ENCODE results near the gene EXOSC6.
"Not testable (repeated sequence)": the region's sequence is repeated elsewhere in the genome, so short reads cannot be mapped to it uniquely, and the experiment has no call there.

Gene EXOSC6

DNA sequence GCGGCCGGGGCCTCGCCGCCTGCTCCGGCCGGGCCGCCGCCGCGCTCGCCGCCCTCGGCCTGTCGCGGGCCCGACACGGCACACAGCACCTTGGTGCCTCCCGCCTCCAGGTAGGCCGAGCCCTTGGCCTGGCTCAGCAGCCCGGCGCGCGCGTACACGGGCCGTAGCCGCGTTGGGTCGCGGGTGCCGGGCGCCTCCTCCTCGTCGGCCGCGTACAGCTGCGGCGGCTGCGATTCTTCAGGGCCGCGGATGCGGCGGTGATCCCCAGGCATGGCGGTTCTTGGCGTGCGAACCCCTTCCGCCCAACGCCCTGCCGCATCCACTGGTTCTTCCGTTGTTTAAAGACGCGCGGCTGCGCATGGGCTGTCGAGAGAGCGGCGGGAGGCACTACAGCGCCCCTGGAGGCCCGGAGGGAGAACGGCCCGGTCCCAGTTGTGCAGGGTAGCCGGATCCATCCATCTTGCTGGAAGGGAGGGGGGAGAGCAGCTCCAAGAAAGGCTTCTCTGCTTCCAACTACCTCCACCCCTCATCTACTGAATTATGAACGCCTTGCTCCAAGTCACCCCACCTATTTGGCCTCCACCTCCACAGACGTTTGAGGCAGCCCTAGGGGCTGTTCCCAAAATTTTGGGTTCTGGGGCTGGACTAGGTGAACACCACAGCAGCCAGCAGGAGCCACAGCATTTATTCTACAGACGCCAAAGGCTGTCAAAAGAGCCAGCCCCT, at the start of gene EXOSC6:
Gene EXOSC6 (minus strand): TSS at position 312 of the 726 bp plus-strand sequence. CDS start 40 bp downstream, at position 272.
- peak; percentile 53 to 87 for DNase-seq (ENCODE audit: low read depth in 2 of 2, low spot score in 1 of 2)

DNA sequence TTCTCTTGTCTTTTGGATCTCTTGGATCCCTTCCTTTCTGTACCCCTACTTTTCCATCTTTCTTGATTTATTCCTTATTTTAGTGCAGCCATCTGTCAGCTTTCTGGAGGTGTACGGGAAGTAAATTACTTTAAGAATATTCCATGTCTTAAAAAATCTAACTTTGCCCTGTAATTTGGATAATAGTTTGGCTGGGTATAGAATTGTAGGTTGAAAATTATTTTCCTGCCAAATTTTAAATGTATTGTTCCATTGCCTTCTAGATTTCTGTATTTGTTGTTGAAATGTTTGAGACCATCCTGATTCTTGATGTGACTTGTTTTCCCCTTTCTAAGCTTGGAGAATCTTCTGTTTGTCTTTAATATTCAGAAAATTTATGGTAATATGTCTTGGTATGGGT, 49.4 kb upstream of the EXOSC6 start:
- DNase-seq (ENCODE audit: low read depth in 2 of 2, low spot score in 1 of 2) = no peak

- peak; percentile 12 to 23 for DNase-seq (ENCODE audit: low read depth in 2 of 2, low spot score in 1 of 2)
These were observed 47.5 kb upstream of the EXOSC6 start, which contains the start of gene DDX19B for GRCh38 chr16:70298988-70299938. TSS of gene DDX19B (plus strand) at chr16:70299186. CDS start at chr16:70299298, 112 bp downstream.

DNA sequence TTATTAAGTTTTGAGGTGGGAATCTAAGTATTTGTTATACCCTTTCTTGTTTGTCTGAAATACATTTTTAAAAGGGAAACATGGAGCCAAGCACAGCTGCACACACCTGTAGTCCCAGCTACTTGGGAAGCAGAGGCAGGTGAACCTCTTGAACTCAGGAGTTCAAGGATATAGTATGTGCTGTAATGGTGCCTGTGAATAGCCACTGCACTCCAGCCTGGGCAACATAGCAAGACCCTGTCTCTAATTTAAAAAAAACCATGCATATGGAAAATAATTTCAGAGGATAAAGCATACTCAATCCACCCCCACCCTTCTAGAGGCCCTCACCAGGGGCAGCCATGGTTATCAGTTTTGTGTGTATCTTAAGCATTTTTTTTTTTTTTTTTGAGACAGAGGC, 43.9 kb upstream of the EXOSC6 start:
- no peak for DNase-seq (ENCODE audit: low read depth in 2 of 2, low spot score in 1 of 2)

DNA sequence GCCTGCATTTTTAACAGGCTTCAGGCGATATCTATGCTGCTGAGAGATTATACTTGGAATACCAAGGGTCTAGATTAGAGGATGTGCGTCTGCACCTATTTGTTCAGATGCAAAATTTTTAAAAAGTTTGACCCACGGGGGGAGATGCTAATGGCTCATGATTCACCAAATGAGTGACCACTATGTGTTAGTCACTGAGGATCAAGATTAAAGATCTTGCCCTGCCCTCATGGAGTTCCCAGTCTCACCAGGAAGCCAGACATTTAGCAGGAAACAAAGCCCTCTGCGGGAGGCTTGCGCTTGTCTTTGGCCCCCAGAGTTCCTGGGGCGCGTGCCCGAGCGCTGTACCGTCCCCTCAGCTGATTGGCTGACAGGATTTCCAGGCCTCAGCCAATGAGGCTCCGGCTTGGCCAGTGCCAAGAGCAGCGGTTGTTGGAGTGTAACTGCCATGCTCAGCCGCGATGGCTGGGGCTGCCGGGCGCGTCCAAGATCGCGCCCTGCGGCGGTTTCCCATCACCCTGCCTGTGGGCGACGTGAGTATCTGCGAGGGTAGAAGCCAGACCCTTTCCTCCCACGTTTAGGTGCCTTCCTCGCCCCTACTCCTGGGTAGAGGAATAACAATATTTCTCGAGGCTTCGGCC, 42.8 kb upstream of the EXOSC6 start:
- no peak for DNase-seq (ENCODE audit: low read depth in 2 of 2, low spot score in 1 of 2)

DNA sequence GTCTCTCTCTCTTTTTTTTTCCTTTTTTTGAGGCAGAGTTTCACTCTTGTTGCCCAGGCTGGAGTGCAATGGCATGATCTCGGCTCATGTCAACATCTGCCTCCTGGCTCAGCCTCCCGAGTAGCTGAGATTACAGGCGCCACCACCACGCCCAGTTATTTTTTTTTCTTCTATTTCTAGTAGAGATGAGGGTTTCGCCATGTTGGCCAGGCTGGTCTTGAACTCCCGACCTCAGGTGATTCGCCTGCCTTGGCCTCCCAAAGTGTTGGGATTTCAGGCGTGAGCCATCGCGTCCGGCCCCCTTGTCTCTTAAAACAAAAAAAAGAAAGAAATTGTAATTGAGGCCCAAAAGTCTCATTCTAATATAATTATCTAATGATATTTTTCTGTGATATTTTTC, 40.4 kb upstream of the EXOSC6 start:
- not testable (repeated sequence) for DNase-seq (ENCODE audit: low read depth in 2 of 2, low spot score in 1 of 2)

DNA sequence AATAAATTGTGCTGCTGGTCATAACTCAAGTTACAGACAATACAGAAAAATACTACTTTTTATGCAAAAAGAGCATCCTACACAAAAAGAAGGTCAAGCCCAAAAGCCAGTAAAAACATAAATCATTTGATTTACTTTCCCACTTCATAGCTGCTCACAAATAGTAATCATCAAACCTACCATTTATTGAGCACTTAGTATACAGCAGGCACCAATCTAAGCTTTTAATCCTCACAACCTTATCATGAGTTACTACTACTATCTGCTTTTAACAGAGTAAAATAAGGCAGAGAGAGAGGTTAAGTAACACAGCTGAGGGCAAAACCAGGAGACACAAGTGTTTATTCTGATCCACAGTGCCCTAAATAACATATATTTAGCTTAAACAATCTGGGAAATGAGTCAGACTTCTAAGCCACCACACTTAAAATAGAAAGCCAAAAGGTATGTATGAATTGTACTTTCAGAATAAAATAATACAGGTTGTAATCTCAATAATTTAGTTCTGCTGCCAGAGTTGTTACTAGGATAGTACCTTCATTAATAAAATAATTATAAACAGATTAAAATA, 39.3 kb upstream of the EXOSC6 start:
- DNase-seq (ENCODE audit: low read depth in 2 of 2, low spot score in 1 of 2) = no peak

GRCh38 chr16:70289229-70290094, 37.7 kb upstream of the EXOSC6 start, which contains the start of gene AARS1:
TSS of gene AARS1 (minus strand) at chr16:70289506. CDS start at chr16:70282763, 6,743 bp downstream.
- peak; percentile 75 to 84 for DNase-seq (ENCODE audit: low read depth in 2 of 2, low spot score in 1 of 2)

- not testable (repeated sequence) for DNase-seq (ENCODE audit: low read depth in 2 of 2, low spot score in 1 of 2)
These were observed 35.7 kb upstream of the EXOSC6 start for GRCh38 chr16:70287304-70287971.

- DNase-seq (ENCODE audit: low read depth in 2 of 2, low spot score in 1 of 2) = no peak
These were observed 24.7 kb upstream of the EXOSC6 start for GRCh38 chr16:70276392-70276791.

- no peak for DNase-seq (ENCODE audit: low read depth in 2 of 2, low spot score in 1 of 2)
These were observed 20.0 kb upstream of the EXOSC6 start for GRCh38 chr16:70271696-70272095.

DNA sequence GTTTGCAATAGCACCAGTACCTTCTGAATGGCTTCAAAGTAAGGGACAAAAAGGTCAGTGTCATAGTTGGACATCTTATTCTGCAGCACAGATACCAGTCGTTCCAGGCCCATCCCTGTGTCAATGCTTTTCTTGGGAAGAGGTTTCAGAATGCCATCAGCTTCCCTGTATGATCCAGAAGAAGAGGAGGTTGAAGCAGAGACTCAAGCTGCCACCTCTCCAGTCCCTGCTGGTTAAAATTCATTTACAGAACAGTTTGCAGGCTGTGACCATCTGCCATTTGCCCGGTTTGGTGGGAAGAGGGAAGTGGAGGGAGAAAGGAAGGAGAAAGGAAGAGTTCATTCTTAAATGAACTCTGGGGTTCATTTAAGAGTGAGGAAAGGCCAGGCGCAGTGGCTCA, 18.4 kb upstream of the EXOSC6 start:
- no peak for DNase-seq (ENCODE audit: low read depth in 2 of 2, low spot score in 1 of 2)

DNA sequence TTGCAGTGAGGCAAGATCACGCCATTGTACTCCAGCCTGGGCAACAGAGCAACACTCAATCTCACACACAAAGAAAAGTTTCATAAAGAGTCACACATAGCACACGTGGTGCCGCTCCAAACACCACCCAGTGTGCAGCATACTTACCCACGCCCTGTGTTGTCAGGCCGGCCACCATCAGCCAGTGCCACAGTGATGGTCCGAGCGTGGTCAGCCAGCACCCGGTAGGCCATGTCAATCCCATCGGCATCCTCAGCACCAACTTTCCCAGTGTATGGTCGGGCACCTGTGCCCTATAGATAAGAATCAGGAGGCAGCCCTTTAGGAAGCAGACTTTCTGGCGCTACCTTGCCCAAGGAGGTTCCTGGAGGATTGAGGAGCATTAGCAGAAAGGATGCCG, 17.7 kb upstream of the EXOSC6 start:
- no peak for DNase-seq (ENCODE audit: low read depth in 2 of 2, low spot score in 1 of 2)

DNA sequence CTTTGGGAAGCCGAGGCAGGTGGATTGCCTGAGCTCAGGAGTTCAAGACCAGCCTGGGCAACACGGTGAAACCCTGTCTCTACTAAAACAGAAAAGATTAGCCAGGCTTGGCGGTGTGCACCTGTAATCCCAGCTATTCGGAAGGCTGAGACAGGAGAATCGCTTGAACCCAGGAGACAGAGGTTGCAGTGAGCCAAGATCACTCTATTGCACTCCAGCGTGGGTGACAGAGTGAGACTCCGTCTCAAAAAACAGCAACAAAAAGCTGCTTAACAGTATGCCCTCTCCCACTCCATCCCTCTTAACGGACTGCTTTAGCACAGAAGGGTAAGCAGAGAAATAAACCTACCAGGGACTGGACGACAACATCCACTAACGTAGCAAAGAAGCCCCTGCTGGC, 16.2 kb upstream of the EXOSC6 start:
- DNase-seq (ENCODE audit: low read depth in 2 of 2, low spot score in 1 of 2) = not testable (repeated sequence)

DNA sequence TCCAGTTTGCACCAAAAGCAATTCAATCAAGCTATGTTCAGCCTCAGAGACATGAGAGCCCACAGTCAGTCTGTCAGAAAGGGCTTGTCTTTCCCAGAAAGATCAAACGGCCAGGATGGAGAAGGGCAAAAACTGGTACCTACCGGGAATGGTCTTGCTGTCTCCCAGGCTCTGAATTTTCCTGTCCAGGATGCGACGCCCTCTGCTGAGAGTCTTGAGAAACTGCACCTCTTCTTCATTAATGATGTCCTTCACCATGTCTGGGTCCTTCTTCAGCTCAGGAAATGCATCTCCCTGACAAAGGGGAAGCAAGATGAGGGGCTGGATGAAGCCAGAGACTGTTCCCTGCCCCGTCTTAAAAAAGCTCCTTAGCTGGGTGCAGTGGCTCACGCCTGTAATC, 15.8 kb upstream of the EXOSC6 start:
- no peak for DNase-seq (ENCODE audit: low read depth in 2 of 2, low spot score in 1 of 2)

DNA sequence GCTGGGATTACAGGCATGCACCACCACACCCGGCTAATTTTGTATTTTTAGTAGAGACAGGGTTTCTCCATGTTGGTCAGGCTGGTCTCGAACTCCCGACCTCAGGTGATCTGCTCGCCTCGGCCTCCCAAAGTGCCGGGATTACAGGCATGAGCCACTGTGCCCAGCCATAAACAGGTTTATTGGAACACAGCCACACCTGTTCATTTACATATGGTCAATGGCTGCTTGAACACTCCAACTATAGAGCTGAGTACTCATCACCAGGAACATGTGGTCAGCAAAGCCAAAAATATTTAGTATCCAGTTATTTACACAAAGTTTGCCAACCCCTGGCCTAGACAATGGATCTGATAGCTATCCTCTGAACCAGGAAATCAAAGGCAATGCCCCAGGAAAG, 8.2 kb upstream of the EXOSC6 start:
- not testable (repeated sequence) for DNase-seq (ENCODE audit: low read depth in 2 of 2, low spot score in 1 of 2)

DNA sequence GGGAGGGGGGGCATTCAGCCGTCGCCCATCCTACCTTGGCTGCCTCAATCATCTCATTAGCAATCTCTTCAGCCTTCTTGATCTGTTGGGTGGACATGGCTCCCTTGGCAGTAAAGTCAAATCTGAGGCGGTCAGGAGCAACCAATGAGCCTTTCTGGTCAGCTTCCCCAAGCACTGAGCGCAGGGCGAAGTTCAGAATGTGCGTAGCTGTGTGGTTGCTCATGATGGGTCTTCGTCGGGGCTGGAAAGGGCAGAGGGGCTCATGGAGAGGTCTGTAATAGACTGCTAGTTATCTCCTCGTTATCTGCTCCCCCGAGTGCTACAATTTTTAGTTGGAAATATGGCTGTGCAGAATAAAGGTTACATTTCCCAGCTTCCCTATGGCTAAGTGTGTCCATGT, 7.2 kb upstream of the EXOSC6 start:
- DNase-seq (ENCODE audit: low read depth in 2 of 2, low spot score in 1 of 2) = no peak

DNA sequence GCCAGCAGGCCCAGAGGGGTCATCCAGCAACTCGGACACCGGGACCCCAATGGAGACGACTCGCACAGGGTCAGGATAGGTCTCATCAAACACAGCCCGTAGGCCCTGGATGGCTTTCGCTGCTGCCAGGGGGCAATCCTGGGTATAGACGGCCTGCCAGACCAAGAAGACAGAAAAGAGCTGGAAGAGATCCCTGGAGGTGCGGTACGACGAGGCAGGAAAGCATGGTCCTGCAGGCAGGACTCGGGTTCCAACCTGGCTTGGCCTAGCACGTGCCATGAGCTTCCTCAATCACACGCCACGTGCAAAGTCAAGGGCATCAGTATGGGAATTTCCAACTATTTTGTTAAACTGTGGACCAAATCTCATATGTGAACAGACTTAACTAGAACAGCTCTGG, 6.3 kb upstream of the EXOSC6 start:
- DNase-seq (ENCODE audit: low read depth in 2 of 2, low spot score in 1 of 2) = no peak

DNA sequence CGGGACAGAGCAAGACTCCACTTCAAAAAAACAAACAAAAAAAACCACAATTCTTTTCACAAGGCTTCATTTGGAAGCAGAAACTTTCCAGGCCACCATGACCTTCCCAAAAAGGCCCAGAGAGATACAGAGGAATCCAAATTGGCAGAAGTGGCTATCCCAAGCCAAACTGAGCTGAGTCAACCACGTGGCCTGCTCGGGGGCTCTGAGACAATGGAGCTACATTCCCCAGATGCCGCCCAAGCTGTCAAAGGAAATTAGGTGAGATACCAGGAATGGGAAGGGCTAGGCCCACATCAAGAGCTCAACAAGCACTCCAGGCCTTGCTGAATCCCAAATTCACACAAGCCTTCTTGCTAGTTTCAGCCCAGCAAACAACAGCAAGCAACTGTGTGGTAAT, 5.7 kb upstream of the EXOSC6 start:
- DNase-seq (ENCODE audit: low read depth in 2 of 2, low spot score in 1 of 2) = no peak

GRCh38 chr16:70255574-70255973, 3.8 kb upstream of the EXOSC6 start:
- DNase-seq (ENCODE audit: low read depth in 2 of 2, low spot score in 1 of 2) = no peak
